Measurements from ENCODE around the gene UBAP2. TPM values are rescaled to one million over a fixed set of nuclear protein-coding genes. Genes with fewer than 3 reads are reported as not detected.

UBAP2 gene
- total RNA-seq, 1 experiment from 2014 or later = 60.8 TPM

GRCh38 chr9:34098307-34098706, 49.6 kb upstream of the UBAP2 start:
- Mint-ChIP-seq H3K36me3 (ENCODE audit: insufficient read depth in 1 of 3, low read depth in 3 of 3) (peaks cover 18 to 66% (median 46%) of the 10 kb centered on the region in 3 experiments; a peak in 6 of 7 replicates), H3K27ac (no peak overlapping the region), H3K4me3 (no peak overlapping the region), H3K27me3 (ENCODE audit: low read depth) (no peaks in the 10 kb centered on the region), H3K4me1 (no peaks in the 10 kb centered on the region), H3K9me3 (no peaks in the 10 kb centered on the region)
- no peak overlapping the region for H2BK20ac ChIP-seq (ENCODE audit: low read depth, low read length, poor library complexity, severe bottlenecking)
- H4K91ac ChIP-seq (ENCODE audit: insufficient read length, low read depth, low read length) = no peak overlapping the region
- no peak overlapping the region for H2BK120ac ChIP-seq (ENCODE audit: low read depth, low read length, poor library complexity, severe bottlenecking)
- no peak overlapping the region for H2BK15ac ChIP-seq (ENCODE audit: low read depth, low read length)
- no peak overlapping the region for H3K9ac ChIP-seq (ENCODE audit: extremely low read depth, insufficient read length, low read length)
- no peak overlapping the region for H2AFZ ChIP-seq (ENCODE audit: low read length)
- WGBS (ENCODE audit: extremely low coverage, insufficient read length, low lambda C conversion rate) = no CpG with 5 or more reads among the region's 5 CpGs
- TF ChIP-seq, protein P1, sequence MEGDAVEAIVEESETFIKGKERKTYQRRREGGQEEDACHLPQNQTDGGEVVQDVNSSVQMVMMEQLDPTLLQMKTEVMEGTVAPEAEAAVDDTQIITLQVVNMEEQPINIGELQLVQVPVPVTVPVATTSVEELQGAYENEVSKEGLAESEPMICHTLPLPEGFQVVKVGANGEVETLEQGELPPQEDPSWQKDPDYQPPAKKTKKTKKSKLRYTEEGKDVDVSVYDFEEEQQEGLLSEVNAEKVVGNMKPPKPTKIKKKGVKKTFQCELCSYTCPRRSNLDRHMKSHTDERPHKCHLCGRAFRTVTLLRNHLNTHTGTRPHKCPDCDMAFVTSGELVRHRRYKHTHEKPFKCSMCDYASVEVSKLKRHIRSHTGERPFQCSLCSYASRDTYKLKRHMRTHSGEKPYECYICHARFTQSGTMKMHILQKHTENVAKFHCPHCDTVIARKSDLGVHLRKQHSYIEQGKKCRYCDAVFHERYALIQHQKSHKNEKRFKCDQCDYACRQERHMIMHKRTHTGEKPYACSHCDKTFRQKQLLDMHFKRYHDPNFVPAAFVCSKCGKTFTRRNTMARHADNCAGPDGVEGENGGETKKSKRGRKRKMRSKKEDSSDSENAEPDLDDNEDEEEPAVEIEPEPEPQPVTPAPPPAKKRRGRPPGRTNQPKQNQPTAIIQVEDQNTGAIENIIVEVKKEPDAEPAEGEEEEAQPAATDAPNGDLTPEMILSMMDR (conservative IDR thresholded peaks at IDR 0.05) = no peak
- H3K4me1 ChIP-seq (ENCODE audit: insufficient read depth, low read length) = no peaks in the 10 kb centered on the region
- no peaks in the 10 kb centered on the region for H4K20me1 ChIP-seq (ENCODE audit: control insufficient read depth, insufficient read depth, insufficient read length)
- no peak overlapping the region for H4K5ac ChIP-seq (ENCODE audit: insufficient read length, low read depth, low read length)
- no peak overlapping the region for H2BK5ac ChIP-seq (ENCODE audit: insufficient read length, low read length)
- H3K27ac ChIP-seq (ENCODE audit: insufficient read length, low read depth, low read length) = no peak overlapping the region
- DNase-seq = no peak
- H3T11ph ChIP-seq (ENCODE audit: low read length) = no peak overlapping the region
- no peak overlapping the region for H2AK5ac ChIP-seq (ENCODE audit: insufficient read length, low read length)
- no peak overlapping the region for H3K4ac ChIP-seq (ENCODE audit: low read depth, low read length)
- H3K18ac ChIP-seq (ENCODE audit: insufficient read length, low read depth, low read length) = no peak overlapping the region
- no peak overlapping the region for H3K4me2 ChIP-seq (ENCODE audit: insufficient read depth, insufficient read length, low read length)
- H3K27me3 ChIP-seq (ENCODE audit: insufficient read depth, low read length) = no peaks in the 10 kb centered on the region
- no peaks in the 10 kb centered on the region for H3K79me2 ChIP-seq (ENCODE audit: insufficient read depth, low read length)
- no peak overlapping the region for H2BK12ac ChIP-seq (ENCODE audit: insufficient read length, low read depth, low read length)
- H3K23me2 ChIP-seq (ENCODE audit: insufficient read length, low read depth, low read length, poor library complexity, severe bottlenecking) = no peaks in the 10 kb centered on the region
- no peaks in the 10 kb centered on the region for H3K79me1 ChIP-seq (ENCODE audit: insufficient read depth, low read depth, low read length, poor library complexity, severe bottlenecking)
- no peak overlapping the region for H4K8ac ChIP-seq (replicated peaks; ENCODE audit: insufficient read length, low read depth, low read length)
- H3K14ac ChIP-seq (ENCODE audit: insufficient read depth, low read length) = no peak overlapping the region
- H3K56ac ChIP-seq (ENCODE audit: insufficient read length, low read depth, low read length) = no peak overlapping the region
- no peaks in the 10 kb centered on the region for H3K9me3 ChIP-seq (ENCODE audit: control insufficient read depth, low read depth, low read length)
- no peak overlapping the region for H3K23ac ChIP-seq (ENCODE audit: insufficient read length, low read depth, low read length)

Data from H9 (cell line).